Peyer's patch (tissue), 4 donors: ENCODE data around the gene OR5B2.

Experiments used
- POLR2A ChIP-seq, 2 donors: fragments of 450-650 bp; IDR thresholded peaks; one replicate each; pipeline ENCODE4 v1.5.1; 2017; ENCODE audit warnings: antibody characterized with exemption in 2 of 2, mild to moderate bottlenecking in 2 of 2, moderate library complexity in 2 of 2
- TF ChIP-seq, protein P1 (sequence below), 6 experiments: fragments of 450-650 bp in 4 of 6; fragments of 200-600 bp in 2 of 6; sonication (generic) in 1 of 6; IDR thresholded peaks; one replicate each; pipeline ENCODE4 v1.5.1; 2017 to 2019; ENCODE audit warnings: antibody characterized with exemption in 6 of 6, mild to moderate bottlenecking in 3 of 6, moderate library complexity in 1 of 6

DNA sequence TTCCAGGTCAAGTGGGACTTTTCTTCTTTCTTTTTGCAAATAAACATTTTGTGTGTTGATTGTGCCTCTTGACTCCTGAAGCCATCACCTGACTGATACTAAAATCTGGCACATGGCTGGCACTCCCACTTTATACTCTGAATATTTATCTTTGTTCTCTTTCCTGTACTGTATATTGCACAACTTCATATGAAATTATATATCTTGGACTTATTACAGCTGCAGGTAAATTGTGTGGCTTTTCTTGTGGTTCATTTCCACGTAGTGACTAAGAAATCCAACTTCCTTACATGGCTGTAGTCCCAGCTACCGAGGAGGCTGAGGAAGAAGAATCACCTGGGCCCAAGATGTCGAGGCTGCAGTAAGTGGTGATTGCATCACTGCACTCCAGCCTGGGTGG, 37.8 kb upstream of the OR5B2 start:
- TF ChIP-seq, protein P1, sequence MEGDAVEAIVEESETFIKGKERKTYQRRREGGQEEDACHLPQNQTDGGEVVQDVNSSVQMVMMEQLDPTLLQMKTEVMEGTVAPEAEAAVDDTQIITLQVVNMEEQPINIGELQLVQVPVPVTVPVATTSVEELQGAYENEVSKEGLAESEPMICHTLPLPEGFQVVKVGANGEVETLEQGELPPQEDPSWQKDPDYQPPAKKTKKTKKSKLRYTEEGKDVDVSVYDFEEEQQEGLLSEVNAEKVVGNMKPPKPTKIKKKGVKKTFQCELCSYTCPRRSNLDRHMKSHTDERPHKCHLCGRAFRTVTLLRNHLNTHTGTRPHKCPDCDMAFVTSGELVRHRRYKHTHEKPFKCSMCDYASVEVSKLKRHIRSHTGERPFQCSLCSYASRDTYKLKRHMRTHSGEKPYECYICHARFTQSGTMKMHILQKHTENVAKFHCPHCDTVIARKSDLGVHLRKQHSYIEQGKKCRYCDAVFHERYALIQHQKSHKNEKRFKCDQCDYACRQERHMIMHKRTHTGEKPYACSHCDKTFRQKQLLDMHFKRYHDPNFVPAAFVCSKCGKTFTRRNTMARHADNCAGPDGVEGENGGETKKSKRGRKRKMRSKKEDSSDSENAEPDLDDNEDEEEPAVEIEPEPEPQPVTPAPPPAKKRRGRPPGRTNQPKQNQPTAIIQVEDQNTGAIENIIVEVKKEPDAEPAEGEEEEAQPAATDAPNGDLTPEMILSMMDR (IDR thresholded peaks at IDR 0.05) = no peak
- no peak for TF ChIP-seq POLR2A (IDR thresholded peaks at IDR 0.05)
